HG02885 (cell line): ENCODE measurements around the gene MBTD1.
"Not testable (repeated sequence)": the region's sequence is repeated elsewhere in the genome, so short reads cannot be mapped to it uniquely, and the experiment has no call there.

Experiments
- ATAC-seq: cut with Tn5 transposase; IDR thresholded peaks from one replicate; pipeline ENCODE4 v1.9.1; 2021; ENCODE audit warnings: mild to moderate bottlenecking; ENCODE audit not compliant: unreplicated experiment, poor library complexity

MBTD1 gene

DNA sequence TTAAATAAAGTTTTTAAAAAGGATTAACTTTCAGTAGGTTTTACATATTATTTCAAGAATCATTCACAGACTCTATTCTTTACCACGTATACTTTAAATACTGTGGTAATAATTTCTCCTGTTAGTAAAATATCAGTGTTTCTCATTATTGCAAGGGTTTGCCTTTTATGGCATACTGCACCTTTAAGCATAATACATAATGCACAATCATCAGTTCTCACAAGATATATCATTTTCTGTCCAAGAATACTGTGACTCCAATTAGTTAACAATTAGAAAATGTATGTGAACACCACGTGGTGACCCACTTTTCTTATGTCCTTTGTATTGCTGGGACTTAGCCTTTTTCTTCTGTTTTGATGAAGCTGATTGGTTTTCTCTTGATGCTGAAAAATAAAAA, 68.0 kb downstream of the MBTD1 start:
- no peak for ATAC-seq

DNA sequence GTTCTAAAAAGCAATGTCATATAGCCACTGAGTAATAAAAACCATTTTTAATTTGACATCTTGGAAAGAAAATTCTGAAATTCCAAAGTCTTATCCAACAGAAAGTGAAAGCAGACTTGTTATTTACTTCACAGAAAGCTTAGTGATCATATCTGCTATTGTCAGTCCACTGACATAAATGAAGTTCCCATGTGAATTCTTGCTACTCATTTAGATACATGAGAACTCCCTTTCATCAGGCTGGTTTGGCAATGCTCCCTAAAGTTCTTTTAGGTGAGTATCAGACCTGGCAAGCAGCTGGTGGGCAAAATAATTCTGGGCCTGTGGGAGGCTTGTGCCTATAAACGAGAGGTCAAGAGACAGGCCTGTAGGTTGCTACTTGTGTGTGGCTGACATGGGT, 70.2 kb downstream of the MBTD1 start:
- ATAC-seq: no peak

DNA sequence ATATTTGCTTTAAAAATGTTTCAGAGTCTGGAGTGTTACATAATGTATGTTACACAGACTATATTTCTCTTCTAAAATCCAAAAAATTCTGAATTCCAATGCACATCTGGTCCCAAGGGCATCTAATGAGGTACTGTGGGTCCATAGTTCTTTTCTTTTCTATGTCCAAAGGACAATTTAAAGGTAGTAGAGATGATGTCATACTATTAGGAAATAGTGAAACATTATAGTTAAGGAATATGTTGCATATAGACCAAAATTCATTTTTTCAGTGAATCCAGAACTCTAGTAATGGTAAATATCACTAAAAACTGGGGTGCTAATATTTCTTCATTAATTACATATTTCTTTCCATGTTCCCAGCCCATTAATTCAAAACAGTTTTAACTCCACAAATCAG, 70.7 kb downstream of the MBTD1 start:
- no peak for ATAC-seq

DNA sequence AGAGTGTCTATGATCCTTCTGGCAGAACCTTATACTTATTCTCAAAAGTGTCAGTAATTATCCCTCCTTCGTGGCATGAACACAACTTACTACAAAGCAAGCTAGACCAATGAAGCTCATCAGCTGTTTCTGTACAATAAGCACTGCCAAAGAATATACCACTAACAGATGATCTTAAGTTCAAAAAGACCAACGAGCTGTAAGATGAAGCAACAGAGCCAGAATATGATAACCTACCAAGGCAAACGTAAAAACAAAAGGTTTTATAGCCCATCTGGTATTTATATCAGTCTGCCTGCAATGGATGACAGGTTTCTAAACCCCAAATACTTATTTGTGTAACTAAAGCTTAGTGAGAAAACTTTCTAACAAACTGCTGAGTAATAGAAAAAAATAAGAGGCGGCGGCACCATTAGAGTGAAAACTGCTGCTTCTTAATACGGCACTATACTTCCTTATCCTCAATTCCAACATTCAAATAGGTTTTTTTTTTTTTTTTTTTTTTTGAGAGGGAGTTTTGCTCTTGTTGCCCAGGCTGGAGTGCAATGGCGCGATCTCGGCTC, 71.5 kb downstream of the MBTD1 start:
- ATAC-seq: no peak

DNA sequence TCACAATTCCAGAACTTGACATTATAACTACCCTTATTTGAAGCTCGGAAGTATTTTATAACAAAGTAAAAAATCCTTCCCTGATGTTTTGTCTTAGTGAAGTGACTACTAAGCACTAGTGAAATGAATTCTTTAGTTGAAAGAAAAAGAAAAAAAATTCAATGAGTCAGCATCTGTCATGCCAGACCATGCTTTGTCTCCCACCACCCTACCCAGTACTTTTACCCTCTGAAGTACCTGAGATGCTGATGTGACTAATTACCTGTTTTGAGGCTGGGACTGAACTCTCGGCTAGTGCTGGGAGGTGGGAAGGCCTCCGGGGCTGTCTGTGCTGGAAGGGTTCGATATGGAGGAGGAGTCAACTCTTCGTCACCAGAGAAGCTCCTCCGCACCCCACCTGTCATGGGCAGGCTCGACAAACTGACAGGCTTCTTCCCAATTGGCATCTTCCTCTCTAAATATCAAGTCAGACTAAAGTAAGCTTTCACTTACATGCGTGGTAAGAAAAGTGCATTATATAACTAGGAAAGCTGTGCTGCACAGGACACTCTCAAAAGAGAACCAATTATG, 74.0 kb downstream of the MBTD1 start:
- no peak for ATAC-seq

DNA sequence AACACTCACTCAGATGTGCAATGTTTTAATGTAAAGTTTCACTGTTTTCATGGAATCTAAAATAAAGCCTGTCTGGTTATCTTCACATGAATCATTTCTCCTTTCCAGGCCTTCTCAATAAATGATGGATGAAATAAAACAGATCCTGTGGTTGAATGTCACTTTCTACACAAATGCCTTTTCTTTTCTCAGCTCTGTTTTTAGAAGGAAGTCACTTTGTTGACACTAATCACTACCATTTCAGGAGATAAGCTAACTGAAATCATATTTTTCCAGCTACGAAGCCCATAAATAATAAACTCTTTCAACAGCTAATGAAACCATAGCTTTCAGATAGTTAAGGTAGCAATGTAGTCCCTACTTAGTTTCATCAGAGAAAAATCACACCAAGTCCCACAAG, 75.7 kb downstream of the MBTD1 start:
- ATAC-seq: no peak

DNA sequence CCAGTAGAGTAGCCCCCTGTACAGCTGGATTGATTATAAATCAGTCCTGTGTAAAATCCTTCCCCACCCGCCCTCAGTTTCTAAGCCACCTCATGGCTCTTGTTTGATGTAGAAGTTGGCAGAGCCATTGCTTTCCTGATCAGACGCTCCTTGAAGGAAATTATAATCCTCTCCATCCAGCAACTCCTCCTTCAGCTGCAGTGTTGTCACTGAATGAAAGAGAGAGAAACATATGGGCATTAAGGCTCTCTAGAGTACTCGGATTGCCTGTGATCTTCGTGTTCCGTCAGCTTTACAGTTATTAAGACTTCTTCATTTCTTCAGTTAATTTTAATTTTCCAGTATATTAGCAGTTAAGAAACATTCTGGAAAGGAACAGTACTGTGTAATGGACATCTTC, 79.4 kb downstream of the MBTD1 start:
- ATAC-seq: no peak

DNA sequence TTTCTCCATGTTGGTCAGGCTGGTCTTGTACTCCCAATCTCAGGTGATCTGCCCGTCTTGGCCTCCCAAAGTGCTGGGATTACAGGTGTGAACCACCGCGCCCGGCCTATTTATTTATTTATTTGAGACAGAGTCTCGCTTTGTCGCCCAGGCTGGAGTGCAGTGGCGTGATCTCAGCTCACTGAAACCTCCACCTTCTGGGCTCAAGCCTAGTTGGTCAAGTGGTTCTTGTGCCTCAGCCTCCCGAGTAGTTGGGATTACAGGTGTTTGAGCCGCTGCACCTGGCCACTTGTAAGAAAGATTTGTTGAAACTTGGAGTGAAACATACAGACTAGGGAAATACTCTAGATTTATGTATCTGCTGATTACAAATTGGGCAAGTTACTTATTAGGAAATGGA, 87.8 kb downstream of the MBTD1 start:
- not testable (repeated sequence) for ATAC-seq

DNA sequence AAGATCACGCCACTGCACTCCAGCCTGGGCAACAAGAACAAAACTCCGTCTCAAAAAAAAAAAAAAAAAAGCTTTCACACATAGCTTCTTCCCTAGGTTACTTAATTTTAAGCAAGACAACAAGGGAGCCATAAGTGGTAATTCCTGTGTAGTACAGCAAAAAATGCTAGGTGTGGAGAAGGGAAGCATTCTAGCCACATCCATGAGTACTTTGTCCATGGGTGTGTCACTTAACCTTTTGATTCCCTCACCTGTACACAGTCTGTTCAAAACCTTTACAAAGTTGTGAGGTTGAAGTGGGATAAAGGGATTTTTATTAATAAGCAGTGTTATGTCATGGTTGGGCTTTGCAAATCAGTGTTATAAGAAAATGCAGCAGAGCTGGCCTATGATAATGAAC, 89.1 kb downstream of the MBTD1 start:
- no peak for ATAC-seq

DNA sequence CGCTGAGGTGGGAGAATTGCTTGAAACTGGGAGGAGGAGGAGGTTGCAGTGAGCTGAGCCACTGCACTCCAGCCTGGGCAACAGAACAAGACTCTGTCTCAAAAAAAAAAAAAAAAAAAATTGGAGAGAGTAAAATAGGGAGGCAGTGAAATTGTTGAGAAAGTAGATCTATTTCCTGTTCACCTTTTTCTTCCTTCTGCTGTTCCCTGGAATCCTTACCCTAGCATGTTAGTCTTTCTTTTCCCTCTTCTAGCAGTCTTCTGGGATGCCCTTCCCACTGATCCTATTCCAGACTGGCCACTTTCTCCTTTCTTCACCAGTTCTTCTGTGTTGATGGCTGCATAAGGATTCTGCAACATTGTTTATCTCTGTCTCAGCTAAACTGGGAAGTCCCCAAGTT, 90.5 kb downstream of the MBTD1 start:
- no peak for ATAC-seq

DNA sequence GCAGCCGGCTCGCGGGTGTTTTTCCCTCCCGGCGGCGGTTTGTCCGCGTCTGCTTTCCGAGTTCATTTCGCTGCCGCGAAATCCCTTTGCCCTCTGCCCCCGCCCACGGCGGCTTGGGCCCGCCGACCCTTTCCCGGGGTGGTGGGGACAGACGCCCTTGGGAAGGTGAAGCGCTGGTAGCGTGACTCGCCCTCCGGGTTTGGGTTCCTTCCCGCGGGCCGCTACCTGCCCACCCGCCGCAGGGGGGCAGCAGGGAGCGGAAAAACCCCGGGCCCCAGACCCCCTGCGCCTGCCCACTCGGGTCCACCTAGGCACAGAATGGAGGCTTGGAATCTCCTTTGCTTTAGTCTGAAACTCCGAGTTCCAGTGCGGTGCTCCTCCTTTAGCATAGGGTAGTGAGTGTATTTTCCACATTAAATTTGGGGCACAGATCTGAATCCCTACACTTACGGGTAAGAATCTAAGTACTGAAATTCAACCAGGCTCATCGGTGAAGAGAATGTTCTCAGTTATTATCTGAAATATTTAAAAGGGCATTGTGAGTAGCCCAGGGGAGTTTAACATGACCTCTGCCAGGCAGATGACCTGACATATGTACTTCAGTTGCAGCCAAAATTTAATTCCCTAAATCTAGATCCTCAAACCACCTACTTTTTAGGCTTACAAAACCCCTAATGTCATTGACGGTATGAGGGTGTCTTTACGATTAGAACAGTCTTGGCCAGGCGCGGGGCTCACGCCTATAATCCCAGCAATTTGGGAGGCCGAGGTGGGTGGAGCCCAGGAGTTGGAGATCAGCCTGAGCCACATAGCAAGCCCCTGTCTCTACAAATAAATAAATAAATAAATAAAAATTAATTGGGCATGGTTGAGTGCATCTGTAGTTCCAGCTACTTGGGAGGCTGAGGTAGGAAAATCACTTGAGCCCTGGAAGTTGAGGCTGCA, 92.6 kb downstream of the MBTD1 start:
- peak; percentile 55 for ATAC-seq

DNA sequence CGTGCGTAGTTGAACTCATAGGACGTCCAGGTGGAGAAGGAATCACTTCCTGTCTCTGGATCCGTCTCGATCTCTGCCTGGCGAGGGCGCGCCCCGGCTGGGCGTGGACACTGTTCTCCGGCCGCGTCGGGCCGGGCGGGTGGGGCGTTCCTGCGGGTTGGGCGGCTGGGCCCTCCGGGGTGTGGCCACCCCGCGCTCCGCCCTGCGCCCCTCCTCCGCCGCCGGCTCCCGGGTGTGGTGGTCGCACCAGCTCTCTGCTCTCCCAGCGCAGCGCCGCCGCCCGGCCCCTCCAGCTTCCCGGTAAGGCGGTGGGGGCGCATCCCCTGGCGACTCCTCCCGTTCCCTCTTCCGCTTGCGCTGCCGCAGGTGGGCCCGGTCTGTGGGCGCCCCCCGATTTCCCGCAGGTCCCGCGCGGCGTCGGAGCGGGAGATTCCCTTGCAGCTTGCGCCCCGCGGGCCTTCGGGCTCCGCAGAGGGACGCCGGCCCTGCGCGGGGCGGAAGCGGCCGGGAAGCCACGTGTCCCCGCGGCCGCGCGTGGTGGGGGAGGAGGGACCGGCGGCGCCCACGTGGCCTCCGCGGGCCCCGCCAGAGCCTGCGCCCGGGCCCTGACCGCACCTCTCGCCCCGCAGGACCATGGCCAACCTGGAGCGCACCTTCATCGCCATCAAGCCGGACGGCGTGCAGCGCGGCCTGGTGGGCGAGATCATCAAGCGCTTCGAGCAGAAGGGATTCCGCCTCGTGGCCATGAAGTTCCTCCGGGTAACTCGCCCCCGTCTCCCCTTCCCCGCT, 93.5 kb downstream of the MBTD1 start, which contains the start of gene NME2:
NME2 (plus strand) TSS at position 214 of the 789 bp plus-strand sequence; CDS start at position 634, 420 bp downstream.
- peak; percentile 89 for ATAC-seq

DNA sequence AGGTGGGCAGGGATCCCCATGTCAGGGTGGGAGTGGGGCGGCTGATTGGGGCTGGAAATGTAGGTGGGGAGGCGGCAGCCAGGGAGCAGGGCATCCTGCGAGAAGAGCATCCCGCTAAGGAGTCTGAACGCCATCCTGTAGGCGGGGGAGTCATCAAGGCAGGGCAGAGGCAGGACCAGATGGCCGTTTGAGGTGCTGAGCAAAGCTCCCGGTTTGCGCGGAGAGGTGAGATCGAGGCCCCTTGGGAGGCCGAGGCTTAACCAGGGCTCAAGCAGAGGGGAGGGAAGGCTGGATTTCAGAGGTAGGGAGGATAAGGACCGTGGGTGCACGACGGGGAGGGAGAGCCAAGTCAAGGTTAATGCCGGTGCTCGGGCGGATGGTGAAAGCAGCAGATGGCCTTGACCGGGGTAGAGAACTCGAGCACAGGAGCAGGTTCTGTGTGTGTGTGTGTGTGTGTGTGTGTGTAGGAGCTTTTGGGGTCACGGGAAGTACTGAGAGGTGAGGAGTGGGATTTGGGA, 94.1 kb downstream of the MBTD1 start:
- peak; percentile 25 for ATAC-seq

DNA sequence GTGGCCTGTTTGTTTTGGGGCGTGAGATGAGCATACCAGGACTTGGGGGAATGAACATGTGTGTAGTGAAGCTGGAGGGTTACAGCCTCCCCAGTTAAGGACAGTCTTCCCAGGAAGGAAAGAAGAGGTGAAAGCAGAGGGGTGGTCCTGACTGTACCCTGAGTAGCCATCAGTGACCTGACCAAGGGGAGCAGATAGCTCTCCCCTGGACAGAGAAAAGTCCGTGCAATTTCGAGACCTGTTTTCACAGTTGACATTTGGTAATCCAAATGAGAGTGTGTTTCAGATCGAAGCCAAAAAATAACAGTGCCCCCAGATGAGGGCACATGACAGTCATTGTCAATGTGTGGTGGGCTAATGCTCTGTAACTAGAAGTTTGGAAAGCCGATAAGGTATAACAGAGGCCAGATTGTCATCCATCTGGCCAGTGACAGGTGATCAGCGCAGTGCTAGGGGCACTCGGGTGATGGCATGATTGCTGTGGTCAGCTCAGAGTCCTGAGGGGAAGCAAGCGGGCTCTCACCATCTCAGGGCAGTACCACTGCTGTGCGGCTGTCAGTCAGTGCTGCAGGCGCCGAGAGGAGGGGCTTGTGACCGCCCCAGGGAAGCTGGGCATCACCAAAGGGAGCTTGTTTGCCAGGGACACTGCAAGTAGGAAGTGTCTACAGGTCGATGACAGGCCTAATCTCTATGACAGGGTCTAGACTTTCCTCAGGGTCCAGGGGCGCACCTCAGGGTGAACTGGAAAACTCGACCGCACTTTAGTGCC, 94.8 kb downstream of the MBTD1 start:
- no peak for ATAC-seq

DNA sequence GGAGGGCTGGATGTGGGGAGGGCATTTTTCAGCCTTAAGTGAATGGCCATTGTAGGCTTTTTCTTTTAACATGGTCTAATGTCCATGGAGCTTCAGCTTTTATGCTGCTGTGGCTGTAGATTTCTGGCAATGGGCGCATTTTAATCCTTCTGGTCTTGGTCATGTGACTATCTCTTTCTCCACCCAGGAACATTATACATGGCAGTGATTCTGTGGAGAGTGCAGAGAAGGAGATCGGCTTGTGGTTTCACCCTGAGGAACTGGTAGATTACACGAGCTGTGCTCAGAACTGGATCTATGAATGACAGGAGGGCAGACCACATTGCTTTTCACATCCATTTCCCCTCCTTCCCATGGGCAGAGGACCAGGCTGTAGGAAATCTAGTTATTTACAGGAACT, 98.3 kb downstream of the MBTD1 start:
- no peak for ATAC-seq

DNA sequence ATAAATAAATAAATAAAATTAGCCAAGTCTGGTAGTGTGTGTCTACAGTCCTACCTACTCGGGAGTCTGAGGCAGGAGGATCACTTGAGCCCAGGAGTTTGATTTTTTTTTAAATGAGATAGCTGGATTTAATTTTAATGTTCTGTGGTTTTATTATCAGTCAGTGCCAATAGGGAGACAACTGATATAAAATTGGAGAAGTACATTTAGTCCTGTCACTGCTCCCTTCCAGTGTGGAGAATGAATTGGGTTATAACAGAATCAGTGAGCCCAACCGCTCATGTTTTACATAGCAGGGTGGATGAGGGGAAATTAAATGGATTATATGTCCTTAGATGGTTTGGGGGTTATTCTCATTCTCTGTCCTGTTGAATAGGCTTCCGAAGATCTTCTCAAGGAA, 100.2 kb downstream of the MBTD1 start:
- ATAC-seq: no peak

DNA sequence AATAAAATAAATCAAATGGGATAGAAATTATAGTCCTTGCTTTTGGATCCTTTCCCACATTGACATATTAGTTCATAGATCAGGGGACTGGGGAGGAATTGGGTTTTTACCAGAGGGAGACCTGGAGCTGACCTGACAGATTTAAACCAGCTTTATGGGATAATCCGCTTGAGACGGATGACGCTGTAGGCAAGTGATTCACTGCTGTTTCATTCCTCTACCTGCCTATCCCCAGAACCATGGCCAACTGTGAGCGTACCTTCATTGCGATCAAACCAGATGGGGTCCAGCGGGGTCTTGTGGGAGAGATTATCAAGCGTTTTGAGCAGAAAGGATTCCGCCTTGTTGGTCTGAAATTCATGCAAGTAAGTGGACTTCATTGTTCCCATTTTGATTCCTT, 104.4 kb downstream of the MBTD1 start:
- no peak for ATAC-seq

DNA sequence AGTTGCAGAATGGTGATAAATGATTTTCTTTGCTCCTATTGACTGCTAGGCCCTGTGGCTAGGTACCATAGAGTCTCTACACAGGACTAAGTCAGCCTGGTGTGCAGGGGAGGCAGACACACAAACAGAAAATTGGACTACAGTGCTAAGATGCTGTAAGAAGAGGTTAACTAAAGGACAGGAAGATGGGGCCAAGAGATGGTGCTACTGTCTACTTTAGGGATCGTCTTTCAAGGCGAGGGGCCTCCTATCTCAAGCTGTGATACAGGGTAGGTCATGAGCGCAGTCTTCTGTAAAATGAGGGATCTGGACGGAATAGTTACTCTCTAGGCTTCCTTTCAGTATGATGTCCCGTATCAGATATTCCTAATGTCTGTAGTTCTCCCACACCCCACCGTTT, 105.7 kb downstream of the MBTD1 start:
- ATAC-seq: no peak

DNA sequence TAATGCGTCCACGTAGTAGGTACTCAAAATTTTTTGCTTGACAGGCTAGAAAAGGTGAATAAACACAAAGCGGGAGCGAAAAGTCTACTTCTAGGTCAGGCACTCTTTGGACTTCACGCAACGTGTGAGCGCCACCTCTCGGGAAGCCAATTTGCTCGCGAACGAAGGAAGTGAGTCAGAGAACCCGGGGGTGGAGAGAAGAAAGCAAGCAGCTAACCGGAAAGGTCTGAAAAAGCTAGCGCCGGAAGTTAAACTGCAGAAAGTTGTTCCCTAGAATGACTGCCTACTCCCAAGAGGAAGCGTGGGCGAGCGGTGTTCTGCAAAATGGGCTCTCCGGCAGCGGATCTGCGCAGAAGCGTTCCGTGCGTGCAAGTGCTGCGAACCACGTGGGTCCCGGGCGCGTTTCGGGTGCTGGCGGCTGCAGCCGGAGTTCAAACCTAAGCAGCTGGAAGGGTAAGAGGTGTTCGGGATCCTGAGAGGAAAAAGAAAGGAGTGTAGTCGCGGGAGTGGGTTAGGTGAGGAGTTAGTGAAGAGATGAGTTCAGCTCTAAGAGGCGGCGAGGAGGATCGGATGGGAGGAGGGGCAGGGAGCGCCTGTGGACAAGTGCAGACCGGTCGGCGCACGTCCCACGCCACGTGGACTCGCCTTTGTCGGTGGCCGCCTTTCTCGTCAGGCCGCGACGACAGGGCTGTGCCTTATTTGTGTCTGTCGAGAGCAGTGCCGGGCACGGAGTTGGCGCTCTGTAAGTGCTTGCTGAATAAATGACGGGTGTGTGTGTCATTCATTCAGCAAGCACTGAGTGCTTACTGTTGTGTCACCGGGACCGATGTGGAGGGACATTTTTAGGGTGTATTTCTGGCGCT, 106.4 kb downstream of the MBTD1 start, which contains the start of gene NME1:
NME1 (plus strand) TSS at position 350 of the 863 bp plus-strand sequence. CDS start 2,096 bp downstream, outside the sequence.
- ATAC-seq: peak; percentile 94
